8988T (cell line): ENCODE measurements around the gene FADS3.

Source experiments
- DNase-seq: peaks from one replicate; pipeline ENCODE4 v3.0.0; 2011

FADS3 gene, protein sequence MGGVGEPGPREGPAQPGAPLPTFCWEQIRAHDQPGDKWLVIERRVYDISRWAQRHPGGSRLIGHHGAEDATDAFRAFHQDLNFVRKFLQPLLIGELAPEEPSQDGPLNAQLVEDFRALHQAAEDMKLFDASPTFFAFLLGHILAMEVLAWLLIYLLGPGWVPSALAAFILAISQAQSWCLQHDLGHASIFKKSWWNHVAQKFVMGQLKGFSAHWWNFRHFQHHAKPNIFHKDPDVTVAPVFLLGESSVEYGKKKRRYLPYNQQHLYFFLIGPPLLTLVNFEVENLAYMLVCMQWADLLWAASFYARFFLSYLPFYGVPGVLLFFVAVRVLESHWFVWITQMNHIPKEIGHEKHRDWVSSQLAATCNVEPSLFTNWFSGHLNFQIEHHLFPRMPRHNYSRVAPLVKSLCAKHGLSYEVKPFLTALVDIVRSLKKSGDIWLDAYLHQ

DNA sequence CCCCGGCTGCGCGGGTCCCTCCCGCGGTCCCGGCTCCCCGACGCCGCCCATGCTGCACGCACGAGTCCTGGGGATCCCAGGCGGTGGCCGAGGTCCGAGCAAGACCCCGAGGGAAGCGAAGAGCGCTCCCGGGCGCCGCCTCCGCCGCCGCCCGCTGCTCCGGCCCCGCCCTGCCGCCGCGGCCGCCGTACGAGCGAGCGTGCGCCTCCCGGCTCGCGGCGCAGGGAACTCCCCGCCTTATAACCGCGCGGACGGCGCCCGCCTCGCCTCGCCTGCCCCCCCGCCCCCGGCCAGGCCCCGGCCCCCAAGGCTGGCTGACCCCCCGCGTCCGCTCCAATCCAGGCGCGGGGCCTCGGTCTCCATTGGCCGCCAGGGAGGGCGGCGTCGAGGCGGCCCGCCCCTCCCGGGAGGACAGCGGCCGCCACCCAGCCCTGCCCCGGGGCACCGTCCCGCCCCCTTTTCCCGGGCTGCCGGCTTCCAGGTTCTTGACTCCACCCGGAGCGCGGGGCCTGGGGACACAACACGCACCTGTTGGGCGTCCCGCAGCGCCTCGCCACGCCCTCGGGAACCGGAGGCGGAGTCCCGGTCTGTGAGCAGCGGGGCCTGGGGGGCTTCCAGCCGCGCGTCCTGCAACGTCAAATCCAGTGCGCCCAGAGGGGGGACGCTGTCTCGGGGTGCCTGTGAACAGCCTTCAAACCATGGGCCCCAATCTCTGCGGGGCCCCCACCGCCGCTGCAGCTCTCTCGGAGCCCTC, at the start of gene FADS3:
Gene FADS3, minus strand, starts transcription at position 215 of the 754 bp plus-strand sequence. Its CDS starts 164 bp downstream, at position 51.
- DNase-seq: peak; percentile 96

DNA sequence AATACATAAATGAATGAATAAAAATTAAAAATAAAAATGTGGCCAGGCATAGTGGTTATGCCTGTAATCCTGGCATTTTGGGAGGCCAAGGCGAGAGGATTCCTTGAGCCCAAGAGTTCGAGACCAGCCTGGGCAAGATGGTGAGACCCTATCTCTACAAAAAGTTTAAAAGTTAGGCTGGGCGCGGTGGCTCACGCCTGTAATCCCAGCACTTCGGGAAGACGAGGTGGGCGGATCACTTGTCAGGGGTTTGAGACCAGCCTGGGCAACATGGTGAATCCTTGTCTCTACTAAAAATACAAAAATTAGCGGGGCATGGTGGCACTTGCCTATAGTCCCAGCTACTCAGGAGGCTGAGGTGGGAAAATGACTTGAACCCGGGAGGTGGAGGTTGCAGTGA, 49.1 kb upstream of the FADS3 start:
- DNase-seq: no peak

DNA sequence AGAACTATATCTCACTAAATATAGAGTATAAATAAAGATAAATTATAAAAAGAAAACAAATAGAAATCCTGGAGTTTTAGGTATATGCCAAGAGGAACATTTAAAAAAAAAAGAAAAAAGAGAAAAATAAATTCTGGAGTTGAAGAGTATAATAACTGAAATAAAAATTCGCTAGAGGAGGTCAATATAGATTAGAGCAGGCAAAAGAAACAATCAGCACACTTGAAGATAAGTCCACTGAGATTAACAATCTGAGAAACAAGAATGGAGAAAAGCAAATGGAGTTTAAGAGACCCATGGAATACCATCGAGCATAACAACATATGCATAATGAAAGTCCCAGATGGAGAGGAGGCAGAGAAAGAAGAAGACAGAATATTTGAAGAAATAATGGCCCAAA, 44.5 kb upstream of the FADS3 start:
- no peak for DNase-seq

DNA sequence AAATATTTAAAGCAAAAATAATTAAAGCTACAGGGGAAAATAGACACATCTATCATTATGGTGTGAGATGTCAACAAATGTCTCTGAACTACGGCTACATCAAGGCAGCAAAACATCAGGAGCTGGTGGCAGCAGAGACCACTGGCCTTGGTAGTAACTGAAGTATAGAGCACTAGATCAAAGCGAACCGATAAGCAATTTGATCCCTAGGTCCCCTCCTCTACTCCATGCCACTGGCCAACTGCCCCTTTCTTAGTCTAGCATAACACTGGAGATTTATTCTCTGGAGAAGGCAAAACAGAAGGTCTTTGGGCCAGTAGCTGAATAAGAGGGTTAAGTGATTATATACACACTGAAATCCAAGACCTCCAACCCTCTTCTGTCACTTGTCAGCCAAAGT, 39.6 kb upstream of the FADS3 start:
- DNase-seq: no peak

DNA sequence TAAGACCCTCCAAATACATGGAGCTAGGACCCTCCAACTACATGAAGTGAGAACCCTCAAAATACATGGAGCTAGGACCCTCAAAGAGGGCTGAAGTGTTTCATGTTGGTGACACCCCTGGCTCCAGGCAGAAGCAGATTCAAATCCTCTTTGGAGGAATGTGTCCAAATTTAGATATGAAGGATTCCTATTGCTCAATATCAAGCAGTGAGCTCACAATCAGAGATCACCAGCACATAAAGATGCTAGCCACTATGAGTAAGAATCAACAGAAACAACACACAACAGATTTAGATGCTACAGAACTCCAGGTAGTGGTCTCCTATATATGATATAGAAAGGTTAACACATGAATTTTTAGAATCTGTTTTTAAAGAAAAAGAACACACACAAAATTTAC, 37.3 kb upstream of the FADS3 start:
- DNase-seq: no peak

DNA sequence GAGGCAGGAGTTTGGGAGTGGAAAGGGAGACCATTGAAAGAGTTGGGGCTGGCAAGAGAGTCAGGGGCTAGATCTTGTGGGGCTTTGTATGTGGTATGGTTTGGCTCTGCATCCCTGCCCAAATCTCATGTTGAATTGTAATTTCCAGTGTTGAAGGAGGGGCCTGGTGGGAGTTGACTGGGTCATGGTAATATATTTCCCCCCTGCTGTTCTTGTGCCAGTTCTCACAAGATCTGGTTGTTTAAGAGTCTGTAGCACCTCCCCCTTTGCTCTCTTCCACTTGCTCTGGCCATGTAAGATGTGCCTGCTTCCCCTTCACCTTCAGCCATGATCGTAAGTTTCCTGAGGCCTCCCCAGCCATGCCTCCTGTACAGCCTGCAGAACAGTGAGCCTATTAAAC, 36.2 kb upstream of the FADS3 start:
- no peak for DNase-seq

DNA sequence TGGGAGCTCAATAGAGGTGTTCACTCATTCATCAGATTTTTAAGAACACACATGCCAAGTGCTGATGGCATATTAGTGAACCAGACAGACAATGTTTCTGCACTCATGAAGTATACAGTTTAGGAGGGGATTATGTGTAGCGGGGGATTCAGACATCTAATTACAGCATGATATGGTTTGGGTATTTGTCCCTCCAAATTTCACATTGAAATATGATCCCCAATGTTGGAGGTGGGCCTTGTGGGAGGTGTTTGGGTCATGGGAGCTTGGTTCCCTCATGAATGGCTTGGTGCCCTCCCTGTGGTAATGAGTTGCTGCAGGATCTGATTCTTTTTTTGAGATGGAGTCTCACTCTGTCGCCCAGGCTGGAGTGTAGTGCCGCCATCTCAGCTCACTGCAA, 34.9 kb upstream of the FADS3 start:
- DNase-seq: no peak

DNA sequence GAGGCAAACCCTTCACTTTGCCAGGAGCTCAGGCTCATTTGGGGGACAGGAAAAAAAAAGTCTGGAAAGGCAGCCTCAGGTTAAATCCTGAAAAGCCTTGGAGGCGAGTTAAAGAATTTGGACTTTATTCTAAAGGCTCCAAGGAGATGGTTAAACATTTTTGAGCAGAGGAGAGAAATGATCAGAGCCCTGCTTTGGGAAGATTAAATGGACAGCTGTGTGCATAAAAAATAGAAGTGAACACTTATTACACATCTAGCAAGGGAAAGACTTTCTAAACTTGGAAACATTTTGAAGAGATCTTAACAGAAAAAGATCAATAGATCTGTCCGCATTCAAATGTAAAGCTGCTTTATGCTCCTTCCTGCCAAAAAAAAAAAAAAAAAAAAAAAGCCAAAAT, 34.4 kb upstream of the FADS3 start:
- no peak for DNase-seq

DNA sequence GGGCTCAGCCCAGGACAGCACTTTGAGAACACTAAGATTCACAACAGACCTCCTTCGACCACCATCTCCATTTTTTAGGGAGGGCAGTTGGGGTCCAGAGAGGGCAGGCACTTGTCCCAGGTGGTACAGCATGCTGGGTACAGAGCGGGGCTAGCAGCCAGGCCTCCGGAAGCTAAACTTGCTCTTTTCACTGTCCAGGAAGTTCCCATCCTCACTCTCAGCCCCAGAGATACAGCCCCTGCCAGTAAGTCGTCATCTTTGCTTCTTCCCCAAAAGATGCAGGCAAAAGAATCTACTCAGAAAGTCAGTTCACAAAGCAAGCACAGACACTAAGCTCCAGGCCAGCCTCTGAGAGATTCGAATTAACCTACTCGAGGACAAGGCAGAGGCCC, 32.7 kb upstream of the FADS3 start:
- DNase-seq: no peak

DNA sequence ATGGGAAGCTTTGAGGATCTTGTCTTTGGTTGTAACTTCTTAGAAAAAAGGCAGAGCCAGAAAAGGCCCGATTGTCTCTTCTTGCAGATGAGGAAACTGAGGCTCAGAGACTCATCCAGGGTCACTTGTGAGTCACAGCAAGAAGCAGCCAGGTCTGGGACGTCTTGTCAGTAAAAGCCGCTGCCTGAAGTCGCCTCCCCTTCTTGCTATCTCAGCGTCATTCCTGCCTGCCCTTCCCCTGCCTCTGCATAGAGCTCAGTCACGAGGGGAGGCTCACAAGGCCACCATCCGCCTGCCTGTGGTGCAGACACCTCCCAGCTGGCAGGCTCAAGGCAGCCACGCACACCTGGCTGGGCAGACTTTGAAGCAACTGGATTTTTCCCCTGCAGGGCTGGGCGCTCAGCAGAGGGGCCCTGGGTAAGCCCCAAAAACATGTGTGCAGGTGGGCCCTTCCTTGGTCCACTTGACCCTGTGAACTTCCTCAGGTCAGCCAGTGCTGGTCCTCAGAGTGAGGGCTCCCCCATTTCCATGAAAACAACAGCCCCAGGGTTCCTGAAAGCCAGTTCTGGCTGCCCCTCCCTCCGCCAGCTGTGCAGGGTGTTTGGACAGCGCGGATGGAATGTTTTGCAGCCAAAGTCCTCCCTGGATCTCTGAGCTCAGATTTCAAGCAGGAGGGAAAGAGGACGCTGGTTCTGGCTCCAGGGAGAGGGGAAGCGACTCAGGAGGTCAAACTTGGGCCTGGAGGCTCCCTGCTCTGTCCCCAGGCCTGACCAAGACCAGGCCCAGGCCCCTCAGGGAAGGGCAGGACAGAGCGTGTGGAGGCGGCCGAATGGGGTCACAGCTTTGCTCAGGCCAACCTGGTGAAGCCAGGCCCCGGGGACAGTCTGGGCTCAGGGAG, 32.1 kb upstream of the FADS3 start:
- DNase-seq: no peak

DNA sequence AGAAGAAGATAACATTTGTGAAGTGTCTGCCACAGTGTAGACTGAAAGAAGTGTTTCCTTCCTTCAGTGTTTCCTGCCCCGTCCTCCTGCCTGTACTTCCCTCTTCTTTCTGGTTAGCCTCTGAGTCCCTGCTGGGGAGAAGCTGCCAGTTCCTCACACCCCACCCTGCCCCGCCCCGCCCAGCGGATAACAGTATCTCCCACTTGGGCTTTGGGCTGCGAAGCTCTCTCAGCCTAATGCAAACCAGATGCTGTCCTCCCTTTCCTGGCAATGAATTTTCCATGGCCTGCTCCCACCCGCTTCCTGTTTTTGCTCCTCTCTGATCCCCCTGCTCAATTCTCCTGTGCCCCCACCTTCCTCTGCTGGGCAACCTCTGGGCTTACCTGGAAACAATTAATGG, 31.2 kb upstream of the FADS3 start:
- peak; percentile 37 for DNase-seq

DNA sequence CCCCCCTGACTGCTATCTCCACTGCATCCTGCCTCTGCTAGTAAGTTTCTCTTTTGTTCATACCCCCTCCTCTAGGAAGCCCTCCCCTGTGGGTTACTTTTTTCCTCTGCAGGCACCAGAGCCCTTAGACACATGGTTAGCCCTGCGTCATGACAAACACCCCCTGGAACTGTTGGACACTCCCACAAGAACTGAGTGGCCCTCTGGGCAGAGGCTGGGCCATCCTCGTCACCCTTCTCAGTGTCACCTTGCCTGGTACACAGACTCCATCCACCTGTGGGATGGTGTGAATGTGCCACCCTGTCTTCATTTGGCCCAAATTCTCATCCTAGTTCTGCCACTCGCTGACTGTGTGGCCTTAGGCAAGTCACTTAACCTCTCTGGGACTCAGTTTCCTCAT, 30.1 kb upstream of the FADS3 start:
- DNase-seq: peak; percentile 23

DNA sequence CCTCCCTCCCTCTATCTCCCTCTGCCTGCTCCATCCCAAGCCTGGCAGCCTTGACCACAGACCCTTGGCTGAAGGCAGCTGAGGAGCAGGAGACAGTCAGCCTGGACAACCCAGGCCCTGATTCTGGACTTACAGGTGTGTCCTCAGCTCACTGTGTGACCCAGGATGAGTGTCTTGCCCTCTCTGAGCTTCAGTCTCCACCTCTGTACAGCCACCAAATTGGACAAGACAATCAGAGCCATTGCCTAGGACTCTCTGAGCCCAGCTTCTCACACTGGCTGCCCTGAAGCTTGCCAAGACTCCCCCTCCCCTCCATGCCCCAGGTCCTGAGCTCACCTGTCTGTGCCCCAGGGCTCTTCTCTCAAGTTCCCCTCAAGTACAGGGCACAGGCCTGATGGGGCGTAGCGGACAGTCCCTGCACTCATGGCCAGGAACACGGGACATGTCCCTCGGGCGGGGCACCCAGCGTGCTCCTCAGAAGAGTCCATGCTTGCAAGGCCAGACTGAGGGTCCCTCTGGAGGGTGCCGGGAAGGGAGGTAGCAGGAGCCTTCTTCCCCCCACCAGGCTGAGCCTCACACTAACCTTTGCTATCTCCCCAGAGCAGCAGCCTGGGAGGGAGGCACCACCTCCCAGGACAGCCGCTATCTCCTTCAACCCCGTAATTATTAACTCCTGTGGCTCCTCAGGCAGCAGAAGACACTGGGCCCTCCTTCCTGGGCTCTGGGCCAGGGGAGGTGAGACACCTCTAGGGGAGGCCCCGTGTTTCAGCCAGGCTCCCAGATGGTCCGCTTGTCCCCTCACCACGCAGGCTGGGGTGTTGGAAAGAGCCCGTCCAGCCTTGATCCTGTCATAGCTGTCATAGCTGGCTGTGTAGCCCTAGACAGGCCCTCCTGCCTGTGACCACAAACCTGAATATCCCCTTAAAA, 28.6 kb upstream of the FADS3 start:
- peak; percentile 27 for DNase-seq

DNA sequence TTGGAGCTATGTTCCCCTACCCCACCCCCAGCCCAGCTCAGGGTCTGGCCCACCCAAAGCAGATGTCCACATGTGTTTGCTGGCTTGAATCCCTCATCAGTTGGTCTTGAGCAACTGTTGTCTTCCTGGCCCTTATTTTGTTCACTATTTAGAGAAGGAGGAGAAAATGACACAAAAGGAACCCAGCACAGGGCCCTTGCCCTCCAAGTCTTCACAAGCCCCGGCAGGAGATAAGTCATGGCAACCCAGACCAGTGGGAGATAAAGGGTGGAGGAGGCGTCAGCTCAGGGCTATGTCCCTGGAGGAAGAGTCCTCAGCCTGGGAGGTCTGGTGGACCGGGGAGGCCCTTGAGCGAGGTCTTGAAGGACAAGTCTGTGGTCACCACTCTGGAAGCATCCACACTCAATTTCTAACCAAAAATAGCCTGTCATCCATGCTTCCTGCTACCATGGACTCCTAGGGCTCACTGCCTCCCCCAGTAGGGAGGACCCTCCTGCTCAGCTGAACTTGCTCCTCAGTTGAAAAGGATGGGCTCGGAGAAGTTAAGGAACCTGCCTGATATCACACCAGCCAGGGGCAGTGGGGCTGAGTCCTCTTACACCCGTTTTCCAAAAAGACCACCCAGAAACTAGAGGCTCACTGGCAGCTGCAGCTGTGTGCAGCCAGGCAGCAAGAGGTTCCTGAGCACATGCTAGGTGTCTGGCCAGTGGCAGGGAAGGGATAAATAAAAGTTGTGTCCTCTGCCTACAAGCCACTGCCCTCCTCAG, 27.8 kb upstream of the FADS3 start:
- DNase-seq: peak; percentile 29

DNA sequence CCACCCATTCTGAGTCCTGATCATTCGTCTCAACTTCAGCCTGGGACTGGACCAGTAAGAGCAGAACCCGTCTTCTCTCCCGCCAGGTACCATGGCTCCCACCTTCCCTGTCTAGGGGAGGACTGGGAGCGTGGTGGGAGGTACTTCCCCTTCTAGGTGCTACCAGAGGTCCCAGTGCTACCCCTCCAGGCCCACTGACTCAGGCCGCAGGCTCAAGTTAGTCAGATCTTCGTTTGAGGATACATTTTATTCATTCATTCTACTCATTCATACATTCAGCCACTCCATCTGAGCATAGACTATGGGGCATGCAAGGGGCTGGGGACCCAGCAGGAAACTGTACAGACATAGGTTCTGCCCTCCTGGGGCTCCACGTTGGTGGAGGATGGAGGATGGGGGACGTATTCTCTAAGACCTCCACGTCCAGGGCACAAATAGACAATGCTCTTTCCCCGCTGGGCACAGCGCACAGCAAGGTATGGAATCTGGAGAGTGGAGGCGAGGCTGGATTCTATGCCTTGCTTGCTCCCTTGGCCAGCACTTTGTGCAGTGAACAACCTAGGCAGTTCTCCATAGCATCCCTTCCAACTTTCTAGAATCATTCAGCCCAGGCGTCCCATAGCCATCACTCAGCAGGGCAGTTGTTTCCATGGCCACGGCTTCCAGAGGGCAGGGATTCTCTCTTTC, 27.0 kb upstream of the FADS3 start:
- peak; percentile 36 for DNase-seq

DNA sequence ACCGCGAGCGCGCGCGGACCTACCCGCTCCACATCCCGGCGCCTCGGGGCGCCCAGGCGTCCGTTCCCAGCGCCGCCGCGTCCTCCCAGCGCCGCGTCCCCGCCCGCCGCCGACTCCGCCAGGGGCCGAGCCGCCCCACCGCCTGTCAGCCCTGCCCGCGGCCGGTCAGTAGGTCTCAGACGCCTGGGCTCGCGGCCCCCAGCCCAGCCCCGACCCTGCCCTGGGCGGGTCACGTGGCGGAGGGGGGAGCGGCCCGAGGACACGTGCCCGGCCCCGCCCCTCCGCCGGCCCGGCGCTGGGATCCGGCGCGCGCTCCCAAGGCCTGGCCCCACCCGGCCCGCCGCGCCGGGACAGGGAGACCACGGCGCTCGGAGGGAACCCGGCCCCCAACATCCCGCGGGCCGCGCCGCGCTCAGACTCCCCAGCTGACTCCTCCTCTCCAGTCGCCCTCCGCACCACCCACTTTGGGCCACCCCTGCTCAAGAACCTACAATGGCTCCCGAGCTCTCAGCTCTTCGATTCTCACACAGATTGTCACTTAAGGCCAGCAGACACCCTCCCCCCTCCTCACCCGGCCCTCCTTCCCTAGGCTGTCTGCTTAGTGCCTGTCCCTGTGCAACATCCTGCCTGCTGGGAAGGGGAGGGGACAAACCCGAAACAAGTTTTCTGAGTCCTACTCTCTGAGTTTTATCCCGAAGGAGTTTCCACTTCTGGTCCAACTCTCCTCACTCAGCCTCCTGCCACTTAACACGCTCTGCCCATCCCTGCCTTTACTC, 26.2 kb upstream of the FADS3 start, which contains the start of gene RAB3IL1:
Gene RAB3IL1, minus strand, starts transcription at position 233 of the 776 bp plus-strand sequence. Its CDS starts 199 bp downstream, at position 34.
- peak; percentile 96 for DNase-seq

DNA sequence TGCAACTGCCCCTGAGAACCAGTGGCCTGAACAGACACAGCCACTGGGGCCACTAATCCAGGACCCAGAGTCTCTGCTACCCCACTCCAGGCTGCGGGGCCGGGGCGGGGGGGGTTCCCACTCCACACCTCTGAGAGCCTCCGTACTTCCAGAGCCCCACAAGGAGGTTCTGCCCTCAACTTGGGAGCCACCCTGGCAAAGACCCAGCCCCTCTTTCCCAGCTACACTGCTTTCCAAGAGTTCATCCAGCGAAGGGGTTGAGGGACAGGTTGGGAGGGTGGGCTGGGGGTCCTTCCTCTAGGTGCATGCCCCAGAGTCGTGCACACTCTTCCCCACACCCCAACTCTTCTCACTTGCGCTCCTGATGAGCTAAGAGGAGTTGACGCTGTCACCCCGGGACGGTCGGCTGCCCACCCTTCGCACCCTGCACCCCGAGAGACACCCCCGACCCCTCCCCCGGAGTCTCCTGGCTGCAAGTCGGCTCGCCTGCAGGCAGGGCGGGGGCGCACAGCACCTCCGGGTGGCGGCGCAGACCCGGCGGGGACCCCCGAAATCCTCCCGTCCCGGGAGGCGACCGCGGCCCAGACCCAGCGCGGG, 25.5 kb upstream of the FADS3 start:
- DNase-seq: peak; percentile 65

DNA sequence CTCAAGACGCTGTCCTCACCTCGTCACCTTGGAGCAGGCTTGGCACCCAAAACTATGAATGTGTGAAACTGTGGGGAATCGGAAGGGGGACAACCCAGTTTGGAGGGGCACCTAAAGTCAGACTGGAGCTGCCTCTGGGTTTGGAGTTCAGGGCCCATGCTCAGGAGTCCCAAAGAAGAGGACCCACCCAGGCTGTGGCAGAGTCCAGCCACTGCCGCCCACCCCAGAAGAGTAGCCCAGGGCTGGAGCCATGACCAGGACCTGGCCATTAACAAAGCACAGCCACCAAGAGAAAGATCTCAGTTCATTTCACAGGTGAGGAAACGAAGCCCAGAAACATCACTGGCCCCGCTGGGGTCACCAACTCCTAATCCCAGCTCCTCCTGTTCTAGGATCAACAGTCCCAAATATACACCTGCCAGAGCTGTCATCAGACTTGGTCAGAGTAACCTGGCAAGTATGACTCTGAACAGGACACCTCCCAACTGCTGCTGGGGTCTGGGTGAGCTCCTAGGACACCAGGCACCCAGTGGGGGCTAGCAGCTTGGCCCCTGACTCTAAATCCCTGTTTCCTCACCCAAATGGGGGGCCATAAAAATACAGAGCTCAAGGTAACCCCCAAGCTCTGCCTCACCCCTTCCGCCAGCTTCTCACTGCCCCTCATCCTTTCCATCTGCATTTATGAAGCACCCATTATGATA, 23.3 kb upstream of the FADS3 start:
- peak; percentile 40 for DNase-seq
